H7 (cell line): ENCODE data around the gene CARD8. TPM values are rescaled to one million over a fixed set of nuclear protein-coding genes. Genes with fewer than 3 reads are reported as not detected.
"Not testable (repeated sequence)": the region's sequence is repeated elsewhere in the genome, so short reads cannot be mapped to it uniquely, and the experiment has no call there.

Experiments used
- DNase-seq: peaks from one replicate; pipeline ENCODE4 v3.0.0; 2012
- H3K27me3 ChIP-seq: 2 replicates; pipeline ENCODE4 v1.6.0; 2011; ENCODE audit warnings: mild to moderate bottlenecking, low read length; ENCODE audit not compliant: control insufficient read depth, insufficient read depth
- H3K36me3 ChIP-seq: replicated peaks from 2 replicates; pipeline ENCODE4 v1.5.1; 2011; ENCODE audit warnings: low read length; ENCODE audit not compliant: control insufficient read depth, insufficient read depth
- H3K4me3 ChIP-seq: 2 replicates; pipeline ENCODE4 v1.5.1; 2011; ENCODE audit warnings: low read depth, mild to moderate bottlenecking, control low read depth, low read length, moderate library complexity; ENCODE audit not compliant: insufficient read depth
- total RNA-seq: library from RNA; depleted of rRNA; stranded (reverse); fragments of >200 nt; shearing (Covaris generic); gene quantifications from 2 replicates; pipeline ENCODE4 v1.2.3, GENCODE V29; 2014

The CARD8 gene
- total RNA-seq, 1 experiment from 2014 or later, result 0.55 TPM

- H3K27me3 ChIP-seq, result no peaks in the 10 kb centered on the region
- H3K4me3 ChIP-seq, result no peak overlapping the region
- no peak for DNase-seq
- peaks cover 1% of the 10 kb centered on the region for H3K36me3 ChIP-seq
Observed at GRCh38 chr19:48249502-48250014, 6.2 kb downstream of the CARD8 start.

DNA sequence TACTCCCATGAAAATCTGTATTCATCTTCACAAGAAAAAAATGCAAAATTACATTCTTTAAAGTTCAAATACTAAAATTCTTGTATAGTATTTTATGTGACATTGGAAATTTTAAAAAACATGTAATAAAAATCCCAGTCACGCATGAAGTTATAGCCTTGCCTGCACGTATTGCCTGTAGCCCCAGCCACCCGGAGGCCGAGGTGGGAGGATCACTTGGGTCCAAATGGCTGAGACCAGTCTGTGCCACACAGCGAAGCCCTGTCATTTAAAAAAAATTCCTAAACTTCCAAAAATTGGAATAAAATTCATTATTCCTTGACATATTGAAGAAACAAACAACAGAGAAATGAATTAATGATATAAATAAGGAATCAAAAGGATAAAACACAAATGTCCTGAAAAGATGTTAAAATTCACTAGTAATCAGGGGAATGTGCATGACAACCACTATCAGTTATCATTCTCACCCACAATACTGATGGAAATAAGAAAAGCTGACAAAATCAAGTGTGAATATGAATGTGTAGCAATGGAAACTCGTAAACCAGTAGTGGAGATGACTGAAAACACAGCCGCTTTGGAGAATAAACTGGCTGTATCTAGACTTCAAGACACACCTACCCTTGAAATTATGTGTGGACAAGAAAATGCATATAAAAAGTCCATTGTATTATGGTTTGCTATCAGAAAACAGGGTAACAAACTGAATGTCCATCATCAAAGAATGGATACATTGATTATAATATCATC is 7.5 kb downstream of the CARD8 start:
- Histone ChIP-seq H3K4me3 (no peak overlapping the region), H3K36me3 (peaks cover 1% of the 10 kb centered on the region)

GRCh38 chr19:48247212-48247611 is 8.5 kb downstream of the CARD8 start:
- Histone ChIP-seq H3K4me3 (no peak overlapping the region), H3K27me3 (no peaks in the 10 kb centered on the region), H3K36me3 (peaks cover 1% of the 10 kb centered on the region)
- DNase-seq, result no peak

More for the DNA sequence above, 7.5 kb downstream of the CARD8 start:
- no peaks in the 10 kb centered on the region for H3K27me3 ChIP-seq
- no peak for DNase-seq

- no peak for DNase-seq
- Histone ChIP-seq H3K4me3 (no peak overlapping the region), H3K27me3 (no peaks in the 10 kb centered on the region), H3K36me3 (peaks cover 1% of the 10 kb centered on the region)
Observed at GRCh38 chr19:48246101-48246500, 9.6 kb downstream of the CARD8 start.

- no peak for DNase-seq
- Histone ChIP-seq H3K27me3 (no peaks in the 10 kb centered on the region), H3K4me3 (no peak overlapping the region), H3K36me3 (peaks cover 1% of the 10 kb centered on the region)
Observed at GRCh38 chr19:48244281-48244680, 11.4 kb downstream of the CARD8 start.

GRCh38 chr19:48241771-48242170 is 13.9 kb downstream of the CARD8 start:
- not testable (repeated sequence) for H3K27me3 ChIP-seq, H3K4me3 ChIP-seq, DNase-seq, H3K36me3 ChIP-seq

- H3K4me3 ChIP-seq, result no peak overlapping the region
- no peaks in the 10 kb centered on the region; the same call in 1 of the 2 replicates for H3K36me3 ChIP-seq
- H3K27me3 ChIP-seq, result no peaks in the 10 kb centered on the region
- no peak for DNase-seq
Observed at GRCh38 chr19:48239582-48240141, 16.1 kb downstream of the CARD8 start.

DNA sequence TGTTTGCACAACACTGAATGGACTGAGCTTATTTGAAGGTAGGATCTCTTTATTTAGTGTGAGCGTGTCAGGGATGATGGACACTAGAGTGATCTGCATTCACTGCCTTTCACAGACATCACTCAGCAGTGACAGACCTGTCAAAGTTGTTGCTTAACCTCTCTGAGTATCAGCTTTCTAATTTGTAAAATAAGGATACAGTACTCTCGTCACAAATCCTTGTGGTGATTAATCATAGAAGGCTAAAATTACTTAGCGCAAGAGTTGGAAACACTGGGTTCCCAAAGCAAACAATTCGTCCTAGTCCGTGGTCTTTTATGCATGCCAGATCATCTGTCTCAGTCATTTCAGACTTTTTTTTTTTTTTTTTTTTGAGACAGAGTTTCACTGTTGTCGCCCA is 16.6 kb downstream of the CARD8 start:
- no peak for DNase-seq
- Histone ChIP-seq H3K4me3 (no peak overlapping the region), H3K36me3 (no peaks in the 10 kb centered on the region; the same call in 1 of the 2 replicates), H3K27me3 (no peaks in the 10 kb centered on the region)

DNA sequence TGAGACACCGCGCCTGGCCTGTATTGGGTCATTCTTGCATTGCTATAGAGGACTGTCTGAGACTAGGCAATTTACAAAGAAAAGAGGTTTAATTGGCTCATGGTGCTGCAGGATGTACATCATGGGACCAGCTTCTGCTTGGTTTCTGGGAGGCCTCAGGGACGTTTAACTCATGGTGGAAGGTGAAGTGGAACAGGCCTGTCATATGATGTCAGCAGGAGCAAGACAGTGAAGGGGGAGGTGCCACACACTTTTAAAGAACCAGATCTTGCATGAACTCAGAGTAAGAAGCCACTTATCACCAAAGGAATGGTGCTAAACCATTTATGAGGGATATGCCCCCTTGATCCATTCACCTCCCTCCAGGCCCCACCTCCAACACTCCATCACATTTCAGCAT is 18.7 kb downstream of the CARD8 start:
- DNase-seq, result no peak
- Histone ChIP-seq H3K27me3 (no peaks in the 10 kb centered on the region), H3K36me3 (no peaks in the 10 kb centered on the region; the same call in 1 of the 2 replicates), H3K4me3 (no peak overlapping the region)

GRCh38 chr19:48230555-48231129 is 25.1 kb downstream of the CARD8 start:
- no peaks in the 10 kb centered on the region for H3K36me3 ChIP-seq
- no peak for DNase-seq
- no peak overlapping the region for H3K4me3 ChIP-seq
- H3K27me3 ChIP-seq, result no peaks in the 10 kb centered on the region

- no peak for DNase-seq
- H3K4me3 ChIP-seq, result no peak overlapping the region
- H3K27me3 ChIP-seq, result no peaks in the 10 kb centered on the region
- no peaks in the 10 kb centered on the region for H3K36me3 ChIP-seq
Observed at GRCh38 chr19:48221628-48222027, 34.1 kb downstream of the CARD8 start.

DNA sequence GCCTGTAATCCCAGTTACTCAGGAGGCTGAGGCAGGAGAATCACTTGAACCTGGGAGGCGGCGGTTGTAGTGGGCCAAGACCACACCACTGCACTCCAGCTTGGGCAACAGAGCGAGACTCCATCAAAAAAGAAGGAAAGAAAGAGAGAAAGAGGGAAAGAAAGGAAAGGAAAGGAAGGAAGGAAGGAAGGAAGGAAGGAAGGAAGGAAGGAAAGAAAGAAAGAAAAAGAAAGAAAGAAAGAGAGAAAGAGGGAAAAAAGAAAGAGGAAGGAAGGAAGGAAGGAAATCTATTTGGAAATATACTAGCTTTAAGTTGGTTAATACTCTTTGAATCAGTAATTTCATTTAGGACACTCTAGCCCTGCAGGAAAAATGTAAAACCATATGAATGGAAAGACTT is 34.9 kb downstream of the CARD8 start:
- DNase-seq, H3K36me3 ChIP-seq, H3K4me3 ChIP-seq, H3K27me3 ChIP-seq: not testable (repeated sequence)

DNA sequence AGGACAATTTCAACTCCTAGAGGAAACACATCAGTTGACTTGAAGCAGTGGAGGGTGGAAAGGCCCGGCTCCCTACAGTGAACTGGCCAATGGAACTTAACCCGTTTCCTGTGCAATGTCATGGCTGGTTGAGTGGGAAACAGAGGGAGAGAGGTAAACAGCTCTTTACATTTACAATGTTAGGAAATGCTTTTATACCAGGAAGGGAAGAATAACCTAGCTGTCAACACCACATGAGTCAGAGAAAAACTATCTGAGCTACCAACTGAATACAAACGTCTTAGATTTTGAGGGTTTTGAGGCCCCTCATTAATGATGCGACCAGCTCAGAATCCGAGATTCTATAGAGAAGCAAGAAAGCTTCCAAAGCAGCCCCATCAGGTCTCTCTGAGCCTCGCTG is 36.7 kb downstream of the CARD8 start:
- Histone ChIP-seq H3K4me3 (no peak overlapping the region), H3K36me3 (no peaks in the 10 kb centered on the region), H3K27me3 (no peaks in the 10 kb centered on the region)
- DNase-seq, result no peak

GRCh38 chr19:48216933-48217332 is 38.8 kb downstream of the CARD8 start:
- no peaks in the 10 kb centered on the region for H3K36me3 ChIP-seq
- no peaks in the 10 kb centered on the region for H3K27me3 ChIP-seq
- peak; percentile 23 for DNase-seq
- no peak overlapping the region for H3K4me3 ChIP-seq

DNA sequence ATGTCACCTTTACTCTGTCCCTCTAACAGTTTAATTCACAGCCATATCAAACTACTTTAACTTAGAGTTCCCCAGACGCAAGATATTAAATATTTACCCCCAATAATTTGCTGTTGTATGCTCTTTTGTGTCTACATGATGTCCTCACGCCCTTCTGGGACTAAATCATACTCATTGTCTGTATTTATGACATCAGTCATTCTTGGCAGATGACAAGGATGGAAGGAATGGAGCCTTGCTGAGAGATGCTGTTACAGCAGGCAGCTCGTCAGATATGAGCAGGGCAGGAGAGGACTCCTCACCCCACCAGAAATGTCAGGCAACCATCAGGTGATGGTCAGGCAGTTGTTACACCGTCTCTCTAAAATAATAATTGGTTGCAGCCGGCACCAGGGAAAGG is 41.8 kb downstream of the CARD8 start:
- Histone ChIP-seq H3K27me3 (no peaks in the 10 kb centered on the region; the same call in 1 of the 2 replicates), H3K36me3 (no peaks in the 10 kb centered on the region), H3K4me3 (no peak overlapping the region)
- no peak for DNase-seq
